ENCODE measurements around the gene STEAP3. TPM values are rescaled to one million over a fixed set of nuclear protein-coding genes. Genes with fewer than 3 reads are reported as not detected.

The STEAP3 gene
- total RNA-seq, 1 experiment from 2014 or later: 15.4 TPM

GRCh38 chr2:119231975-119232665 is 8.5 kb downstream of the STEAP3 start:
- H3K23me2 ChIP-seq (ENCODE audit: insufficient read length, low read depth, low read length, poor library complexity, severe bottlenecking): peaks cover 1% of the 10 kb centered on the region
- H3K18ac ChIP-seq (ENCODE audit: insufficient read length, low read depth, low read length): no peak overlapping the region
- H2BK15ac ChIP-seq (ENCODE audit: low read depth, low read length): no peak overlapping the region
- no peak overlapping the region for H4K5ac ChIP-seq (ENCODE audit: insufficient read length, low read depth, low read length)
- no CpG with 5 or more reads among the region's 10 CpGs for WGBS (ENCODE audit: extremely low coverage, insufficient read length, low lambda C conversion rate)
- H3T11ph ChIP-seq (ENCODE audit: low read length): no peak overlapping the region
- no peak overlapping the region for H3K27ac ChIP-seq (ENCODE audit: insufficient read length, low read depth, low read length)
- no peak overlapping the region for H3K56ac ChIP-seq (ENCODE audit: insufficient read length, low read depth, low read length)
- no peak overlapping the region; a peak in 3 of 7 replicates for H3K27ac Mint-ChIP-seq
- no peaks in the 10 kb centered on the region for H3K27me3 ChIP-seq (ENCODE audit: insufficient read depth, low read length)
- H3K23ac ChIP-seq (ENCODE audit: insufficient read length, low read depth, low read length): no peak overlapping the region
- no peak overlapping the region for H2BK12ac ChIP-seq (ENCODE audit: insufficient read length, low read depth, low read length)
- H3K79me1 ChIP-seq (ENCODE audit: insufficient read depth, low read depth, low read length, poor library complexity, severe bottlenecking): no peaks in the 10 kb centered on the region
- no peaks in the 10 kb centered on the region; the same call in 1 of the 2 replicates for H3K4me1 ChIP-seq (ENCODE audit: insufficient read depth, low read length)
- H3K9me3 Mint-ChIP-seq: no peaks in the 10 kb centered on the region
- no peak overlapping the region for H3K4ac ChIP-seq (ENCODE audit: low read depth, low read length)
- H2AK5ac ChIP-seq (ENCODE audit: insufficient read length, low read length): no peak overlapping the region
- no peak overlapping the region; the same call in 1 of the 2 replicates for H3K14ac ChIP-seq (ENCODE audit: insufficient read depth, low read length)
- H4K20me1 ChIP-seq (ENCODE audit: control insufficient read depth, insufficient read depth, insufficient read length): no peaks in the 10 kb centered on the region
- no peak overlapping the region for H3K4me3 Mint-ChIP-seq
- H3K36me3 Mint-ChIP-seq (ENCODE audit: insufficient read depth in 1 of 3, low read depth in 3 of 3): peaks cover 0 to 3% (median 0%) of the 10 kb centered on the region in 3 experiments; a peak in 1 of 7 replicates
- H3K27me3 Mint-ChIP-seq (ENCODE audit: low read depth): peaks cover 3% of the 10 kb centered on the region; the same call in 1 of the 2 replicates
- H4K91ac ChIP-seq (ENCODE audit: insufficient read length, low read depth, low read length): no peak overlapping the region
- H3K79me2 ChIP-seq (ENCODE audit: insufficient read depth, low read length): no peaks in the 10 kb centered on the region
- H2AFZ ChIP-seq (ENCODE audit: low read length): no peak overlapping the region
- H3K9ac ChIP-seq (ENCODE audit: extremely low read depth, insufficient read length, low read length): no peak overlapping the region
- no peak overlapping the region for H2BK5ac ChIP-seq (ENCODE audit: insufficient read length, low read length)
- peaks cover 43 to 56% of the 10 kb centered on the region in 2 experiments for H3K4me1 Mint-ChIP-seq
- H2BK120ac ChIP-seq (ENCODE audit: low read depth, low read length, poor library complexity, severe bottlenecking): no peak overlapping the region
- no peak overlapping the region for H4K8ac ChIP-seq (replicated peaks; ENCODE audit: insufficient read length, low read depth, low read length)
- no peak for DNase-seq
- no peak overlapping the region for H2BK20ac ChIP-seq (ENCODE audit: low read depth, low read length, poor library complexity, severe bottlenecking)
- no peaks in the 10 kb centered on the region for H3K9me3 ChIP-seq (ENCODE audit: control insufficient read depth, low read depth, low read length)
- no peak overlapping the region for H3K4me2 ChIP-seq (ENCODE audit: insufficient read depth, insufficient read length, low read length)
- no peak for TF ChIP-seq CTCF (conservative IDR thresholded peaks at IDR 0.05)
